ENCODE measurements around the gene BRF1. TPM values are rescaled to one million over a fixed set of nuclear protein-coding genes. Genes with fewer than 3 reads are reported as not detected.
A peak's percentile ranks its signal among the peaks of the same experiment; 100 is the strongest.

Gene BRF1
- total and polyA plus RNA-seq, 8 donors: 13.6 to 50.2 (median 20.4) TPM

DNA sequence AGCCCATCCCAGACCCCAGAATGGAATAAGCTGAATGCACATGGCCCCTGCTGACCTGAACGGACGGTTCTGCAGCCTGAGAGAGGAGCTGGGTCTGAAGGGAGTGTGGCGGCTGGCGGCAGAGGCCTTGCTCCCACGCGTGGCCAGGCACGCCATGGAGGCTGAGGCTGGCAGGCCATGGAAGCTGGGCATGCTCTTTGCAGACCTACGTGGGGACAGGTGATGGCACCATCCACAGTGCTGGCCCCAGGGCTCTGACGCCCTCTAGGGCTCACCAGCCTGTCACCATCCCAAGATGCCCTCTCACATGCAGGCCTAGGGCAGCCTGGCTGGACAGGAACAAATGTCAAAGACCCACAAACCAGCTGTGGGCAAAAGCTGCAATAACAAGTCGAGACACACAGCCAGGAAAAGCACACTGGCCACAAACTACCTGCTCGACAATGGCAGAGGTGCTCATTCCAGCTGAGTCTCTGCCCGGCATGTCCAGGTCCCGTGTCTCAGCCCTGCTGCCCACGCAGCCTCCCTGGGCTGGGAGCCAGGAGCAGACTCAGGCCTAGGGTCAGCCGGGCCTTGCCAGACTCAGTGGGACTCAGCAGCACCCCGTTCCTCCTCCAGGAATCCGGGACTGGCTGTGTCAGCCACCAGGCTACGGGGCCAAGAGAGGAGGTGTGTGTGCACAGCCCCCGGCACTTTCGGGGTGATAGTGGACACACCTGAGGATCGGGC is 32.8 kb downstream of the BRF1 start:
- TF ChIP-seq, protein P1, sequence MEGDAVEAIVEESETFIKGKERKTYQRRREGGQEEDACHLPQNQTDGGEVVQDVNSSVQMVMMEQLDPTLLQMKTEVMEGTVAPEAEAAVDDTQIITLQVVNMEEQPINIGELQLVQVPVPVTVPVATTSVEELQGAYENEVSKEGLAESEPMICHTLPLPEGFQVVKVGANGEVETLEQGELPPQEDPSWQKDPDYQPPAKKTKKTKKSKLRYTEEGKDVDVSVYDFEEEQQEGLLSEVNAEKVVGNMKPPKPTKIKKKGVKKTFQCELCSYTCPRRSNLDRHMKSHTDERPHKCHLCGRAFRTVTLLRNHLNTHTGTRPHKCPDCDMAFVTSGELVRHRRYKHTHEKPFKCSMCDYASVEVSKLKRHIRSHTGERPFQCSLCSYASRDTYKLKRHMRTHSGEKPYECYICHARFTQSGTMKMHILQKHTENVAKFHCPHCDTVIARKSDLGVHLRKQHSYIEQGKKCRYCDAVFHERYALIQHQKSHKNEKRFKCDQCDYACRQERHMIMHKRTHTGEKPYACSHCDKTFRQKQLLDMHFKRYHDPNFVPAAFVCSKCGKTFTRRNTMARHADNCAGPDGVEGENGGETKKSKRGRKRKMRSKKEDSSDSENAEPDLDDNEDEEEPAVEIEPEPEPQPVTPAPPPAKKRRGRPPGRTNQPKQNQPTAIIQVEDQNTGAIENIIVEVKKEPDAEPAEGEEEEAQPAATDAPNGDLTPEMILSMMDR (IDR thresholded peaks at IDR 0.05): no peak
- intact Hi-C loops (cut with DNase I): no loop called here
- Histone ChIP-seq H3K4me1 (peaks cover 0 to 10% (median 9%) of the 10 kb centered on the region in 3 donors), H3K27me3 (no peaks in the 10 kb centered on the region), H3K9me3 (no peaks in the 10 kb centered on the region), H3K27ac (no peak overlapping the region), H3K4me3 (no peak overlapping the region), H3K36me3 (no peaks in the 10 kb centered on the region)
- DNase-seq (no peak), ATAC-seq (no peak), FAIRE-seq (no peak)
- 85 to 90% methylated on average over 21 of the region's 21 CpGs for WGBS, 2 donors

DNA sequence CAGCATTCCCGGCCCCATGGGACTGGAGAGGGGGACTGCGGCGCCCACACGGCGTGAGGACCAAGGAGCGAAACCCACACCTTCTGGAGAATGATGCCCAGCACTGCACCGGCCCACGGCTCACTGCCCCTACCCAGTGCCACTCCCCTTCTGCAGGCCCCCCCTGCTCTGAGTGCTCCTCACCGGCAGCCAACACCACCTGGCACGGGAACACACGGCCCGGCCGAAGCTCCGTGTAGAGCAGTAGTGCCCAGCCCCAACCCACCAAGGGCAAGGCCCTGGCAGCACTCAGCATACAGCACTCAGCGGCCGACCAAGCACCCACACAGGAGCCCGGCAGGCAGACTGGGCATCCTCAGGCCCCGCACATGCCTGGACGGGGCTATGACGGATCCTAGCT is 39.0 kb downstream of the BRF1 start:
- peak in 4 of 6 donors; percentile 45 to 79 (median 60) for DNase-seq
- intact Hi-C loops (cut with DNase I): no loop called here
- H3K4me1 ChIP-seq: peaks cover 0 to 10% (median 0%) of the 10 kb centered on the region in 3 donors
- no peak overlapping the region for H3K27ac ChIP-seq
- FAIRE-seq: no peak
- no peaks in the 10 kb centered on the region for H3K27me3 ChIP-seq
- H3K36me3 ChIP-seq: no peaks in the 10 kb centered on the region
- H3K4me3 ChIP-seq: no peak overlapping the region
- WGBS, 2 donors: 65 to 90% methylated on average over 17 to 20 of the region's 20 CpGs
- TF ChIP-seq, protein P1 (IDR thresholded peaks at IDR 0.05): no peak
- ATAC-seq: peak in 3 of 4 donors; percentile 53 to 74 (median 68)
- H3K9me3 ChIP-seq: no peaks in the 10 kb centered on the region

DNA sequence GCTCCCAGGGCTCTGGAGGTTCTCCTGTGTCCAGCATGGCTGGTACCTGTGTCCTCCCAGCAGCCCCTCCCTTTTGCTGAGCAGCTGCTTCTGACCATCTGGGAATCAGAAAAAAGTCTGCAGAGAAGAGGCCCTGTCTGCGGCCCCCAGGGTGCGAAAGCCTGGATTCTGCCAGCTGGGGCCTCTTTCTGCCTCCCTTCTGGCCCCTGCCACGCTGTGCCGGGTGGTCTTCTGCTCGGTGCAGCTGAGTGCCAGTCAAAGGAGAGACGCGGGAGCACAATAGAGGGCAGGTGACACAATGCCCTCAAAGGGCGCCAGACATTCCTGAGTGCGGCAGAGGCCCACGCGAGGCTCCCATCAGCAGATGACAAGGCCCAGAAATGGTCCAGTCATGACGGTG is 39.8 kb downstream of the BRF1 start:
- intact Hi-C loops (cut with DNase I): no loop called here
- Histone ChIP-seq H3K27me3 (no peaks in the 10 kb centered on the region), H3K9me3 (no peaks in the 10 kb centered on the region), H3K27ac (no peak overlapping the region), H3K36me3 (no peaks in the 10 kb centered on the region), H3K4me1 (peaks cover 0 to 10% (median 0%) of the 10 kb centered on the region in 3 donors), H3K4me3 (no peak overlapping the region)
- DNase-seq (peak in 1 of 6 donors; percentile 46), ATAC-seq (no peak), FAIRE-seq (no peak)
- 91 to 92% methylated on average over 12 of the region's 12 CpGs for WGBS, 2 donors
- TF ChIP-seq, protein P1 (IDR thresholded peaks at IDR 0.05): no peak

DNA sequence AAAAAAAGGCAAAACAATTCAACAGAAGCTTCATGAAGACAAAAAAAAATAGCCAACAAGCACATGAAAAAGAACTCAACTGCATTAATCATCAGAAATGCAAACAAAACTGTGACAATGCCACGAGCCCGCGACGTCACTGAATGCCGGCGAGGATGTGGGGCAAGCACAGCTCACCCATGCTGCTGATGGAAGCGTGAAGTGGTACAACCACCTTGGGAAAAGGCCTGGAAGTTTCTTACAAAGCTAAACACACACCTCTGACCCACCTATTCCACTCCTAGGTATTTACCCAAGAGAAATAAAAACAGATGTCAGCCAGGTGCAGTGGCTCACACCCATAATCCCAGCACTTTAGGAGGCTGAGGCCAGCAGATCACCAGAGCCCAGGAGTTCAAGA is 42.0 kb downstream of the BRF1 start:
- H3K4me3 ChIP-seq: no peak overlapping the region
- H3K36me3 ChIP-seq: no peaks in the 10 kb centered on the region
- 17 to 19% methylated on average over 7 of the region's 7 CpGs for WGBS, 2 donors
- FAIRE-seq (no peak), ATAC-seq (peak; percentile 83 to 89 (median 86)), DNase-seq (peak in 5 of 6 donors; percentile 71 to 84 (median 76))
- H3K27ac ChIP-seq: peak overlapping the region; percentile 42 to 56 (median 56)
- H3K4me1 ChIP-seq: peaks cover 0 to 10% (median 0%) of the 10 kb centered on the region in 3 donors
- H3K27me3 ChIP-seq: no peaks in the 10 kb centered on the region
- TF ChIP-seq, protein P1 (IDR thresholded peaks at IDR 0.05): no peak
- H3K9me3 ChIP-seq: no peaks in the 10 kb centered on the region
- intact Hi-C loops (cut with DNase I): no loop called here

DNA sequence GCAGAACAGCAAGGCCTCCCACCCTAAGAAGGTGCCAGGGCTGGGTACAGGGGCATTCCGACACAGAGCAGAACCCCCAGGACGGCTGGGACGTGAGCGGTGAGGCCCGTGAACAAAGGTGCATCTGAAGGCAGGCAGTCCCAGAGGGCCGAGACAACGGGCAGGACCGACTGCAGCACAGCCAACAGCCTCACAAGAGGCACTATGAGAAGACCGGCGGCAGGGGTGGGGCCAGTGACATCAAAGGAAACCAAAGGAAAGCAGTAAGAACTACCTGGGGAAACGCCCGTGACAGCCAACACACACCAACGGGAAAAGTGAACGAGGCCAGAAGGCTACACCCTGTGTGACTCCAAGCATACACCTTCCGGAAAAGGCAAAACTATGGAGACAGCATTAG is 43.3 kb downstream of the BRF1 start:
- peaks cover 0 to 10% (median 0%) of the 10 kb centered on the region in 3 donors for H3K4me1 ChIP-seq
- FAIRE-seq (no peak), ATAC-seq (peak in 1 of 4 donors; percentile 3), DNase-seq (peak in 1 of 6 donors; percentile 66)
- H3K27ac ChIP-seq: no peak overlapping the region
- TF ChIP-seq, protein P1 (IDR thresholded peaks at IDR 0.05): no peak
- no peak overlapping the region for H3K4me3 ChIP-seq
- H3K9me3 ChIP-seq: no peaks in the 10 kb centered on the region
- intact Hi-C loops (cut with DNase I): no loop called here
- H3K27me3 ChIP-seq: no peaks in the 10 kb centered on the region
- peaks cover 0 to 1% (median 0%) of the 10 kb centered on the region in 3 donors for H3K36me3 ChIP-seq
- WGBS, 2 donors: 93 to 94% methylated on average over 15 of the region's 15 CpGs

Measured in pancreas (tissue), 10 donors.